Measurements from ENCODE around the gene S100A10.

Gene S100A10

GRCh38 chr1:151960780-151961513, 32.7 kb downstream of the S100A10 start:
- DNase-seq: no peak

GRCh38 chr1:151958959-151959358, 34.7 kb downstream of the S100A10 start:
- DNase-seq: no peak

DNA sequence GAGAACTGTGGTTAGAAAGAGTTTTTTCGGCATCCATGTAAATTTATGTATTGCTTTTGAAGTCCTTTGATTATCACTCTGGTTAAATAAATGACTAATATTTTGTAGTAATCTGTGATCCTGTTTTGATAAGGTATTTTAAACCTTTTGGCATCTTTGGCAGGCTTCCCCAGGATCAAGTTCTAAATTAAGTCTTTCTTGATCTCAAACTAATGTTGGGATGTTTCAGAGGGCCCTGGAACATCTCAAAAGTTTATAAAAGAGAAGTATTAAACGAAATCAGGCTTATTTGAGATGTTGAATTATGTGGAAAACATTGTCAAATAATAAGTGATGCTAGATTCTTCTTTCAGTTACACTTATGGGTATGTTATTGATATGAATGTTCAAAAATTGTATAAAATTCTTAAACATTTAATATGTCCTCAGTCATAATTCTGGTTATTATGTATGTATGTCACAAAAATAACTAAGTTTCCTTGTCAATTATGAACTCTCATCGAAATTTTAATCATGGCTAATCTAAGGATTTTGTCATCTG, 36.6 kb downstream of the S100A10 start:
- DNase-seq: no peak

- DNase-seq: no peak
These were observed 40.1 kb downstream of the S100A10 start for GRCh38 chr1:151953409-151954094.

- DNase-seq: no peak
These were observed 40.8 kb downstream of the S100A10 start for GRCh38 chr1:151952811-151953210.

- DNase-seq: no peak
These were observed 44.1 kb downstream of the S100A10 start for GRCh38 chr1:151949371-151950193.

DNA sequence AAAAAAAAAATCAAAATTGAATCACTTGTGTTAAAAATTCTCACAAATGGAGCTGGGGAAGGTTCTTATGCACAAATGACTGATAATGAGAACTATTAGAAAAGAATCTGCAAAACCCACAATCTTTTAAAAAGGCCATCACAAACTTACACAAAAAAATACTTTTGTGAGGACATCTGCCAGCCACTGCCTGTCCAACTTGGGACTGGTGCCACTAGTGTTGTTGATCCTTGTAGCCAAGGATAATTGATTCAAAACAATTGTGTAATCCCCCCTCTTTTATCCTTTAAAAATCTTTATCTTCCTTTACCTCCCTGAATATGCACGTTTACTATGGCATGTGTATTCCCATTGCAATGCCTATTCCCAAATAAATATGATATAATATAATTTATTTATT, 45.2 kb downstream of the S100A10 start:
- no peak for DNase-seq

DNA sequence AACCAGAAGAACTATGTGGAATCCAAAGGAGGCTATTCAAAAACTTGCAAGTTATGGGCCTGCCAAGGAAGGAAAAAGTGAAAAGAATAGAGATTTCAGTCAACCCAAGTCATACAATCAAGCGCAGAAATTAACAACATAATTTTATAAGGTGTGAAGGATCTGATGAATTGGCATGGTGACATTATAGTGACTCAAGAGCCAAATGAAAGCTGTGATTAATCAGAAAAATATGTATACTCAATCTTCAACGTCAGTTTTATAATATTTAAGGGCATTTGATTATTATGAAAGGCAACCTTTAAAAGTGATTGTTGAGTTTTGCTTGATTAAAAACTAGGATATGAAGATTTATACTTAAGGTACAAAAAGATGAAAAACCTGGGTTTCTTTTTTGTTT, 46.5 kb downstream of the S100A10 start:
- DNase-seq: no peak

GRCh38 chr1:151945725-151946722, 47.6 kb downstream of the S100A10 start:
- DNase-seq: peak; percentile 70

DNA sequence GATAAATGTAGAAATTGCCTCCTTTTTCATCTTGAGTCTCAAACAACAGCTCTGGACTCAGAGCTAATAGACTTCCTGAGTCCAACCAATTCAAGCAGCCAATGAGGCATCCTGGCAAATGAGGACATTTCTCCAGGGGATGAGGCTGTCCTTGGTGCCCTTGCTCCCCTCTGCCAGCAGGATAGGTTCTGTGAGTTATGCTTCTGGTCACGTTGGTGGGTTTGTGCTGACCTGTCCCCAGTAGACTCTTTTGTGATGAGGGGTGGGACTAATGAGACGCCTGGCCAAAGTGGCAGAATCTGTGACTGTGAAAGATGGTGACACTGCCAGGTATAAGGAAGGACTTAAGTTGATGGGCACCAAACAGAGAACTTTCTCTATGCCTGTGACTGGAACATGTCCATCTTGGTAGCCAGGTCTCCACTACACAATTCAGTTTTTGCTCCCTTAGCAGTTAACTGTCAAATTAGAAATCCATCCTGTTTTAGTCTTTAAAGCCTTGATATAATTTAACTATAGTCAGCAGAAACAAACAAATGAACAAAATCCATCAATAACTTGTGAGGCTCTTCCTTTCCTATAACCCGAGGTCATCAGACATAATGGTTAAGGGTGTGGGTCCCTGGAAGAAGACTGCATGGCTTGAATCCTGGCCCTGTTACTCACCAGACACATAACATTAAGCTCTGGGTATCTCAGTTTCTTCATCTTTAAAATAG, 48.6 kb downstream of the S100A10 start:
- no peak for DNase-seq

GRCh38 chr1:151944126-151944856, 49.4 kb downstream of the S100A10 start:
- DNase-seq: no peak

DNA sequence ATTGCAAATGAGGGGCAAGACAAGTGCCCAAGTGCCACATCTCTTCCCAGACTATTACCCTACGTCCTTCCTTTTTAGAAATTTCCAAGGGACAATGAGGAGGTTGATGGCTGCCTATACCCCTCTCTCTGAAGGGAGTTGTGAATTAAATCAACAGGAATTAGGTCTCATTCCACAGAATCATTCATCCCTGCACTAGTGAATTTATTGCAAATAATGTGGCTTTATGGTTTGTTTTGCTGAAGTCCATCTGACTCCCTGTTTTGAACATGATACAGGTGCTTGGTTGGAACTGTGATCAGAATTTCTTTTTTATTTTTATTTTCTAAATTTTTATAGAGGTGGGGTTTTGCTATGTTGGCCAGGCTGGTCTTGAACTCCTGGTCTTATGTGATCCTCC, 50.1 kb downstream of the S100A10 start:
- DNase-seq: no peak

GRCh38 chr1:151942882-151943281, 50.8 kb downstream of the S100A10 start:
- no peak for DNase-seq

GRCh38 chr1:151940541-151940940, 53.1 kb downstream of the S100A10 start:
- no peak for DNase-seq

GRCh38 chr1:151939779-151940178, 53.9 kb downstream of the S100A10 start:
- no peak for DNase-seq

GRCh38 chr1:151939141-151939540, 54.5 kb downstream of the S100A10 start:
- DNase-seq: no peak

- no peak for DNase-seq
These were observed 57.0 kb downstream of the S100A10 start for GRCh38 chr1:151936653-151937052.

DNA sequence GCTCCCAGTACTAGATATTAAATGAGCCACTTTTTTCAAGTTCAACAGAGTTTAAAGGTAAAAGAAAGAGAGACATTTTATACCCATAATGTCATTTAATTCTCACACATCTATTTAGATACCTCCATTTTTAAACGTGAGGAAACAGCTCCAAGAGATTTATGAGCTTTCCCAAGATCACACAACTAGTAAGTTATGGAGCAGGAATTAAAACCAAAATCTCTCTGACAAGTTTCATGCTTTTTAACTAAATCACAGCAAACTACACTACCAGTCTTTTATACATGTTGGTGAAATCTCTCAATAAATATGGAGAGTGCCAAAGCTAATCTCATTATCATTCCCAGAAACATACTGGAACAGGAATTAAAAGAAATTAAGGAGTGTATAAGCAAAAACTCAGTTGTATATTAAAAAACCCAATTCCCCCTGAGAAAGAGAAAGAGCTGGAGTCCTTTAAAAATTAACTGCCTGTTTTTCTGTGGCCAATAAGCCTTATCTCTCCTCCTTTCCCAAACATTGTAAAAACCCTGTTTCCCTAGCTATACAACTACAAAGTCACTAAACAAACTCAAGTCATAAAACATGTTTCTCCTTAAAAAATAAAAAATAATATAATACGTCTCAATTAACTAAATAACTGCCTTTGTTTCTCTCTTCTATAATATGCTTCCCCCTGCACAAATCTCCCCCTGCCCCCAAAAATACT, 57.6 kb downstream of the S100A10 start:
- DNase-seq: no peak

- DNase-seq: no peak
These were observed 58.5 kb downstream of the S100A10 start for GRCh38 chr1:151935154-151935553.

DNA sequence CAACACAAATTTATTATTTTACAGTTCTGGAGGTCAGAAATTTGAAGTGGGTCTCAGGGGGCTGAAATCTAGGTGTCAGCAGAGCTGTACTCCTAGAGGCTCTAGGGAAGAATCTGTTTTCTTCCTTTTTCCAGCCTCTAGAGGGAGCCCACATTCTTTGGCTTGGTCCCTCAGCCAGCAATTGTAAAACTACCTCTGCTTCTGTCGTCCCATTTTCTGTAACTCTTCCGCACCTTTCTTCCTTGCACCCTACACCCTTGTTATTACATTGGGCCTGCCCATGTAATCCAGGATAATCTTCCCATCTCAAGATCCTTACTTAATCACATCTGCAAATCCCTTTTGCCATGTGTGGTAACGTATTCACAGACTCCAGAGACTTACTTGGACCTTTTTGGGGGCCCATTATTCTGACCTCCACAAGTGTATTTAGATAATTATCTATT, 59.6 kb downstream of the S100A10 start:
- DNase-seq: peak; percentile 74

All from SHP77 treated with DMSO at 0.1 percent for 48 hours (cell line).